CD4-positive, alpha-beta T cell (primary cell): ENCODE results near the gene GPS1. TPM values are rescaled to one million over a fixed set of nuclear protein-coding genes. Genes with fewer than 3 reads are reported as not detected.

Experiments used
- ATAC-seq: fragments of 200-7000 bp; cut with Tn5 transposase; one replicate; pipeline ENCODE4 v1.10.0; 2022; ENCODE audit warnings: mild to moderate bottlenecking; ENCODE audit not compliant: poor library complexity
- CTCF ChIA-PET: fragments of 350-600 bp; sonication (Branson Sonifier 250); formaldehyde crosslinking; loops from one replicate; lab custom pipeline; 2021; ENCODE audit warnings: antibody characterized with exemption, inconsistent platforms; lab: Charles Lee
- POLR2A ChIA-PET: fragments of 350-600 bp; sonication (Branson Sonifier 250); formaldehyde crosslinking; loops from one replicate; lab custom pipeline; 2021; ENCODE audit warnings: antibody characterized with exemption, inconsistent platforms; lab: Charles Lee
- DNase-seq, 14 experiments: peaks; one replicate each; pipeline ENCODE4 v3.0.0-alpha.2; 2013 to 2020; ENCODE audit warnings: mixed read lengths in 2 of 14
- H3K27ac ChIP-seq, 2 donors: one replicate each; pipeline versions ENCODE4 v1.5.1 to v1.7.0; 2013; ENCODE audit warnings: low read length in 2 of 2, low read depth in 1 of 2, mild to moderate bottlenecking in 1 of 2
- H3K27me3 ChIP-seq, 2 experiments: 1 replicate in 1 of 2; 2 replicates in 1 of 2; pipeline versions ENCODE4 v1.6.1 to v1.7.0; 2013; ENCODE audit warnings: low read length in 2 of 2, control low read depth in 1 of 2, mild to moderate bottlenecking in 1 of 2, moderate library complexity in 1 of 2; ENCODE audit not compliant: insufficient read depth in 2 of 2, control insufficient read depth in 1 of 2
- H3K36me3 ChIP-seq: one replicate; pipeline ENCODE4 v1.6.1; 2013; ENCODE audit warnings: low read length, control low read depth; ENCODE audit not compliant: insufficient read depth
- H3K4me1 ChIP-seq: one replicate; pipeline ENCODE4 v1.6.1; 2013; ENCODE audit warnings: low read length, control low read depth; ENCODE audit not compliant: insufficient read depth
- H3K4me3 ChIP-seq: one replicate; pipeline ENCODE4 v1.5.1; 2013; ENCODE audit warnings: mild to moderate bottlenecking, low read length, moderate library complexity
- H3K9me3 ChIP-seq, 2 experiments: 1 replicate in 1 of 2; 2 replicates in 1 of 2; pipeline versions ENCODE4 v1.6.1 to v1.7.0; 2013; ENCODE audit warnings: low read length in 2 of 2, mild to moderate bottlenecking in 2 of 2, control low read depth in 1 of 2, moderate library complexity in 1 of 2; ENCODE audit not compliant: control insufficient read depth in 1 of 2, insufficient read depth in 1 of 2
- H3K27ac Mint-ChIP-seq: one replicate; pipeline ENCODE4 v1.8.0; 2020; ENCODE audit warnings: mixed read lengths
- H3K27me3 Mint-ChIP-seq: one replicate; pipeline ENCODE4 v1.8.0; 2021; ENCODE audit warnings: mixed read lengths
- H3K36me3 Mint-ChIP-seq: one replicate; pipeline ENCODE4 v1.8.0; 2021; ENCODE audit warnings: low read depth, mixed read lengths
- H3K4me1 Mint-ChIP-seq: one replicate; pipeline ENCODE4 v1.8.0; 2021; ENCODE audit warnings: low read depth, mixed read lengths
- H3K4me3 Mint-ChIP-seq: one replicate; pipeline ENCODE4 v1.8.0; 2020; ENCODE audit warnings: mild to moderate bottlenecking, mixed read lengths
- H3K9me3 Mint-ChIP-seq: one replicate; pipeline ENCODE4 v1.8.0; 2020; ENCODE audit warnings: mixed read lengths
- intact Hi-C, 2 experiments: fragments of 100-400 bp; cut with DNase I in 1 of 2; cut with micrococcal nuclease in 1 of 2; formaldehyde crosslinking; loops; one replicate each; pipeline versions ENCODE4 v1.15.1 to v1.9.0; 2023 to 2025; cut with DNase I, micrococcal nuclease
- total RNA-seq, 174 experiments: library from RNA in 2 of 174; stranded (reverse) in 2 of 174; gene quantifications; one replicate each; pipeline ENCODE4 v1.2.3 and lab custom pipeline; 2021 to 2026
- TF ChIP-seq, protein P1 (sequence below): fragments of 200-600 bp; IDR thresholded peaks from one replicate; pipeline ENCODE4 v1.8.0; 2022; ENCODE audit warnings: antibody characterized with exemption, mild to moderate bottlenecking

GPS1 gene
- total RNA-seq, 2 experiments from 2014 or later, result 64.6 to 69.3 TPM

DNA sequence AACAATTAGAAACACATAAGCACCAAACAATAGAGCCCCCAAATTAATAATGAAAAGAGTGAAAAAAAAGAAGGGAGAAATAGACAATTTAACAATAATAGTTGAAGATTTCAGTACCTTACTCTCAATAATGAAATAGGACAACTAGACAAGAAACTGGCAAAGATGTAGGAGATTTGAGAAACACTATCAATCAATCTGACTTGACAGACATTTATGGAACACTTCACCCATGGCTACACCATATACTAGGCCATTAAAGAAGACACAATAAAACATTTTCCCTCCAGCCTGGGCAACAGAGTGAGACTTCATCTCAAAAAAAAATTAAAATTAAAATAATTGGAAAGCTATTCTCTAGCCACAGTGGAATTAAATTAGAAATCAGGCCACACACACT lies 18.9 kb downstream of the GPS1 start:
- no peak overlapping the region for H3K27ac Mint-ChIP-seq
- Histone ChIP-seq H3K9me3 (no peaks in the 10 kb centered on the region), H3K4me3 (no peak overlapping the region), H3K27ac (no peak overlapping the region), H3K4me1 (peaks cover 12% of the 10 kb centered on the region), H3K36me3 (no peaks in the 10 kb centered on the region), H3K27me3 (no peaks in the 10 kb centered on the region)
- no peaks in the 10 kb centered on the region for H3K27me3 Mint-ChIP-seq
- intact Hi-C loops, result no loop called here
- no peaks in the 10 kb centered on the region for H3K9me3 Mint-ChIP-seq
- ATAC-seq, result no peak
- no peak for DNase-seq
- ChIA-PET POLR2A (no interaction called here), CTCF (no interaction called here)
- TF ChIP-seq, protein P1, sequence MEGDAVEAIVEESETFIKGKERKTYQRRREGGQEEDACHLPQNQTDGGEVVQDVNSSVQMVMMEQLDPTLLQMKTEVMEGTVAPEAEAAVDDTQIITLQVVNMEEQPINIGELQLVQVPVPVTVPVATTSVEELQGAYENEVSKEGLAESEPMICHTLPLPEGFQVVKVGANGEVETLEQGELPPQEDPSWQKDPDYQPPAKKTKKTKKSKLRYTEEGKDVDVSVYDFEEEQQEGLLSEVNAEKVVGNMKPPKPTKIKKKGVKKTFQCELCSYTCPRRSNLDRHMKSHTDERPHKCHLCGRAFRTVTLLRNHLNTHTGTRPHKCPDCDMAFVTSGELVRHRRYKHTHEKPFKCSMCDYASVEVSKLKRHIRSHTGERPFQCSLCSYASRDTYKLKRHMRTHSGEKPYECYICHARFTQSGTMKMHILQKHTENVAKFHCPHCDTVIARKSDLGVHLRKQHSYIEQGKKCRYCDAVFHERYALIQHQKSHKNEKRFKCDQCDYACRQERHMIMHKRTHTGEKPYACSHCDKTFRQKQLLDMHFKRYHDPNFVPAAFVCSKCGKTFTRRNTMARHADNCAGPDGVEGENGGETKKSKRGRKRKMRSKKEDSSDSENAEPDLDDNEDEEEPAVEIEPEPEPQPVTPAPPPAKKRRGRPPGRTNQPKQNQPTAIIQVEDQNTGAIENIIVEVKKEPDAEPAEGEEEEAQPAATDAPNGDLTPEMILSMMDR, result no peak
- H3K4me1 Mint-ChIP-seq, result no peaks in the 10 kb centered on the region
- no peaks in the 10 kb centered on the region for H3K36me3 Mint-ChIP-seq
- no peak overlapping the region for H3K4me3 Mint-ChIP-seq

DNA sequence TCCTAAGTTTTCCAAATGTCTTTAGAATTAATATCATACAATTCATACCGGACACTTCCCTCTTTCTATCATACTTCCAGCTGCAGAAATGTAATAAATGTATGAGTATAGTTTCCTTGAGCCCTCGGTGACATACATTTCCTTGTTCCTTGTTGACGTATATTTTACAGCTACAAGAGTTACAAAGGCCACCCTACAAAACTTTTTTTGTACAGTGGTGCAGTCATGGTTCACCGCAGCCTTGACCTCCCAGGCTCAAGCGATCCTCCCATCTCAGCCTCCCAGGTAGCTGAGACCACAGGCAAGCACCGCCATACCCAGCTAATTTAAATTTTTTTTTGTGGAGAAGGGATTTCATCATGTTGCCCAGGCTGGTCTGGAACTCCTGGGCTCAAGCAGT lies 21.1 kb downstream of the GPS1 start:
- H3K27ac Mint-ChIP-seq, result no peak overlapping the region
- H3K4me1 Mint-ChIP-seq, result no peaks in the 10 kb centered on the region
- Histone ChIP-seq H3K27ac (no peak overlapping the region), H3K4me3 (no peak overlapping the region), H3K27me3 (no peaks in the 10 kb centered on the region), H3K9me3 (no peaks in the 10 kb centered on the region), H3K36me3 (no peaks in the 10 kb centered on the region), H3K4me1 (no peaks in the 10 kb centered on the region)
- no peak overlapping the region for H3K4me3 Mint-ChIP-seq
- intact Hi-C loops, result no loop called here
- POLR2A ChIA-PET, result no interaction called here
- ATAC-seq, result no peak
- no peak for DNase-seq
- TF ChIP-seq, protein P1, result no peak
- no peaks in the 10 kb centered on the region for H3K27me3 Mint-ChIP-seq
- CTCF ChIA-PET, result no interaction called here
- H3K36me3 Mint-ChIP-seq, result no peaks in the 10 kb centered on the region
- H3K9me3 Mint-ChIP-seq, result no peaks in the 10 kb centered on the region

DNA sequence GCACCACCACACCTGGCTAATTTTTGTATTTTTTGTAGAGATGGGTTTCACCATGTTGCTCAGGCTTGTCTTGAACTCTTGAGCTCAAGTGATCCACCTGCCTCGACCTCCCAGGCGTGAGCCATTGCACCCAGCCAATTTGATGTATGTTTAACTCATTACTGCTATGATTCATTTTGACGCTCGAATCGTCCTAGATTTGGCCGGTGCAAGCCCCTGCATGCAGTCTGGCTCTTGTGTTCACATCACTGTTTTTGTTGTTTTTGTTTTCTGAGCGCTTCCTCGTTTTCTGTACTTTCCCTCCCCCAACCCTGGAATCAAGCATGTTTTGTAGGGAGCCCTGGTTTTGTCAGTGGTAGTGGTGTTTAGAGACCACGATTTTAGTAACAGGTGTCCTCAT lies 21.7 kb downstream of the GPS1 start:
- H3K27me3 Mint-ChIP-seq, result no peaks in the 10 kb centered on the region
- no peaks in the 10 kb centered on the region for H3K36me3 Mint-ChIP-seq
- ATAC-seq, result no peak
- TF ChIP-seq, protein P1, result no peak
- Histone ChIP-seq H3K4me3 (no peak overlapping the region), H3K27me3 (no peaks in the 10 kb centered on the region), H3K36me3 (no peaks in the 10 kb centered on the region), H3K9me3 (no peaks in the 10 kb centered on the region), H3K27ac (no peak overlapping the region), H3K4me1 (no peaks in the 10 kb centered on the region)
- H3K4me1 Mint-ChIP-seq, result no peaks in the 10 kb centered on the region
- no peak for DNase-seq
- intact Hi-C loops, result no loop called here
- no peak overlapping the region for H3K27ac Mint-ChIP-seq
- H3K4me3 Mint-ChIP-seq, result no peak overlapping the region
- POLR2A ChIA-PET, result no interaction called here
- no peaks in the 10 kb centered on the region for H3K9me3 Mint-ChIP-seq
- CTCF ChIA-PET, result no interaction called here
